Karpas-422 (cell line): ENCODE measurements around the gene ARFIP1. TPM values are rescaled to one million over a fixed set of nuclear protein-coding genes. Genes with fewer than 3 reads are reported as not detected.

Experiments
- DNase-seq: peaks from one replicate; pipeline ENCODE4 v3.0.0-alpha.2; 2015
- H2AFZ ChIP-seq: fragments of 200-600 bp; sonication (generic); 2 replicates; pipeline ENCODE4 v1.6.1; 2014; ENCODE audit warnings: antibody characterized with exemption, low read length, mixed read lengths
- H3K27ac ChIP-seq: fragments of 200-600 bp; sonication (generic); 2 replicates; pipeline ENCODE4 v1.5.1; 2014; ENCODE audit warnings: mild to moderate bottlenecking, low read length, moderate library complexity
- H3K27me3 ChIP-seq: fragments of 200-600 bp; sonication (generic); 2 replicates; pipeline ENCODE4 v1.6.1; 2014; ENCODE audit warnings: low read length, mixed read lengths
- H3K36me3 ChIP-seq: fragments of 200-600 bp; sonication (generic); 2 replicates; pipeline ENCODE4 v1.6.1; 2014; ENCODE audit warnings: low read length, mixed read lengths; ENCODE audit not compliant: insufficient read depth
- H3K4me1 ChIP-seq: fragments of 200-600 bp; sonication (generic); 2 replicates; pipeline ENCODE4 v1.6.1; 2014; ENCODE audit warnings: mild to moderate bottlenecking, low read length, mixed read lengths
- H3K4me2 ChIP-seq: fragments of 200-600 bp; sonication (generic); 2 replicates; pipeline ENCODE4 v1.6.1; 2014; ENCODE audit warnings: low read length, low read depth, mild to moderate bottlenecking; ENCODE audit not compliant: poor library complexity, severe bottlenecking
- H3K4me3 ChIP-seq: fragments of 200-600 bp; sonication (generic); 2 replicates; pipeline ENCODE4 v1.5.1; 2014; ENCODE audit warnings: mild to moderate bottlenecking, antibody characterized with exemption, low read length, mixed read lengths
- H3K79me2 ChIP-seq: fragments of 200-600 bp; sonication (generic); 2 replicates; pipeline ENCODE4 v1.6.1; 2014; ENCODE audit warnings: mild to moderate bottlenecking, low read length, mixed read lengths
- H3K9ac ChIP-seq: fragments of 200-600 bp; sonication (generic); 2 replicates; pipeline ENCODE4 v1.6.0; 2014; ENCODE audit warnings: low read length
- H3K9me2 ChIP-seq: fragments of 200-600 bp; sonication (generic), shearing (Covaris generic); replicated peaks from 2 replicates; pipeline ENCODE4 v1.6.0; 2014; ENCODE audit warnings: mild to moderate bottlenecking, low read length, moderate library complexity; ENCODE audit not compliant: insufficient read depth
- H3K9me3 ChIP-seq: fragments of 300-700, 200-600 bp; sonication (generic); 2 replicates; pipeline ENCODE4 v1.6.1; 2014; ENCODE audit warnings: low read length, mixed read lengths
- H4K20me1 ChIP-seq: fragments of 200-600 bp; sonication (generic); 2 replicates; pipeline ENCODE4 v1.6.1; 2014; ENCODE audit warnings: mild to moderate bottlenecking, antibody characterized with exemption, low read length, low read depth; ENCODE audit not compliant: insufficient read depth
- total RNA-seq: library from RNA; depleted of rRNA; stranded (reverse); fragments of >200 nt; shearing (Covaris generic); gene quantifications from 2 replicates; pipeline ENCODE4 v1.2.3, GENCODE V29; 2014; ENCODE audit warnings: low replicate concordance

The ARFIP1 gene
- total RNA-seq, 1 experiment from 2014 or later = 81.7 TPM

GRCh38 chr4:152819026-152819645, 39.4 kb downstream of the ARFIP1 start:
- Histone ChIP-seq H4K20me1 (peaks cover 3% of the 10 kb centered on the region; the same call in 1 of the 2 replicates), H3K9me2 (no peaks in the 10 kb centered on the region), H3K9ac (no peak overlapping the region), H3K27me3 (no peaks in the 10 kb centered on the region), H3K79me2 (peaks cover 52% of the 10 kb centered on the region), H3K4me2 (no peak overlapping the region), H3K4me1 (no peaks in the 10 kb centered on the region), H3K36me3 (0 out of 2 replicates have a peak, but pooled peaks cover 6% of the 10 kb centered on the region), H3K27ac (no peak overlapping the region), H2AFZ (no peak overlapping the region), H3K4me3 (no peak overlapping the region), H3K9me3 (no peaks in the 10 kb centered on the region)
- DNase-seq = no peak

GRCh38 chr4:152820073-152820472, 40.3 kb downstream of the ARFIP1 start:
- Histone ChIP-seq H3K9me2 (no peaks in the 10 kb centered on the region), H3K4me3 (no peak overlapping the region), H2AFZ (no peak overlapping the region), H3K27me3 (no peaks in the 10 kb centered on the region), H3K27ac (no peak overlapping the region), H4K20me1 (peaks cover 3% of the 10 kb centered on the region; the same call in 1 of the 2 replicates), H3K36me3 (0 out of 2 replicates have a peak, but pooled peaks cover 6% of the 10 kb centered on the region), H3K4me1 (no peaks in the 10 kb centered on the region), H3K9ac (no peak overlapping the region), H3K9me3 (no peaks in the 10 kb centered on the region), H3K79me2 (peaks cover 43% of the 10 kb centered on the region), H3K4me2 (no peak overlapping the region)
- DNase-seq = no peak

GRCh38 chr4:152822323-152822722, 42.6 kb downstream of the ARFIP1 start:
- Histone ChIP-seq H3K9me3 (no peaks in the 10 kb centered on the region), H3K9me2 (no peaks in the 10 kb centered on the region), H3K36me3 (no peaks in the 10 kb centered on the region), H3K79me2 (peaks cover 30% of the 10 kb centered on the region), H3K4me2 (no peak overlapping the region), H3K9ac (no peak overlapping the region), H3K4me3 (no peak overlapping the region), H4K20me1 (no peaks in the 10 kb centered on the region), H2AFZ (no peak overlapping the region), H3K27me3 (no peaks in the 10 kb centered on the region), H3K27ac (no peak overlapping the region), H3K4me1 (no peaks in the 10 kb centered on the region)
- DNase-seq = no peak

- Histone ChIP-seq H3K4me2 (no peak overlapping the region), H3K4me3 (no peak overlapping the region), H3K9me3 (no peaks in the 10 kb centered on the region), H3K4me1 (no peaks in the 10 kb centered on the region), H3K9me2 (no peaks in the 10 kb centered on the region), H3K27me3 (no peaks in the 10 kb centered on the region), H3K9ac (no peak overlapping the region), H3K27ac (no peak overlapping the region), H3K36me3 (no peaks in the 10 kb centered on the region), H4K20me1 (no peaks in the 10 kb centered on the region), H2AFZ (no peak overlapping the region), H3K79me2 (peaks cover 24% of the 10 kb centered on the region)
- DNase-seq = no peak
These were observed 44.8 kb downstream of the ARFIP1 start for GRCh38 chr4:152824561-152824960.

- no peak for DNase-seq
- Histone ChIP-seq H3K9ac (no peak overlapping the region), H3K27me3 (no peaks in the 10 kb centered on the region), H3K4me3 (no peak overlapping the region), H3K36me3 (no peaks in the 10 kb centered on the region), H3K9me3 (no peaks in the 10 kb centered on the region), H2AFZ (no peak overlapping the region), H3K4me2 (no peak overlapping the region), H3K27ac (no peak overlapping the region), H3K9me2 (no peaks in the 10 kb centered on the region), H3K79me2 (peaks cover 19% of the 10 kb centered on the region), H3K4me1 (no peaks in the 10 kb centered on the region), H4K20me1 (no peaks in the 10 kb centered on the region)
These were observed 45.6 kb downstream of the ARFIP1 start for GRCh38 chr4:152825336-152825735.

GRCh38 chr4:152828122-152828521, 48.4 kb downstream of the ARFIP1 start:
- H3K27ac ChIP-seq = no peak overlapping the region
- H3K4me3 ChIP-seq = no peak overlapping the region
- H3K36me3 ChIP-seq = peaks cover 23% of the 10 kb centered on the region; the same call in 1 of the 2 replicates
- H3K4me1 ChIP-seq = no peaks in the 10 kb centered on the region
- H3K4me2 ChIP-seq = no peak overlapping the region
- no peaks in the 10 kb centered on the region for H4K20me1 ChIP-seq
- H3K9me2 ChIP-seq = no peaks in the 10 kb centered on the region
- peaks cover 33% of the 10 kb centered on the region for H3K79me2 ChIP-seq
- H3K9me3 ChIP-seq = 0 out of 2 replicates have a peak, but pooled peaks cover 1% of the 10 kb centered on the region
- no peak for DNase-seq
- no peaks in the 10 kb centered on the region for H3K27me3 ChIP-seq
- no peak overlapping the region for H2AFZ ChIP-seq
- no peak overlapping the region for H3K9ac ChIP-seq

- no peak overlapping the region for H3K4me2 ChIP-seq
- H4K20me1 ChIP-seq = no peaks in the 10 kb centered on the region
- no peak overlapping the region for H2AFZ ChIP-seq
- H3K9ac ChIP-seq = no peak overlapping the region
- DNase-seq = no peak
- H3K79me2 ChIP-seq = peaks cover 41% of the 10 kb centered on the region
- H3K36me3 ChIP-seq = peaks cover 26% of the 10 kb centered on the region; the same call in 1 of the 2 replicates
- H3K27ac ChIP-seq = no peak overlapping the region
- H3K27me3 ChIP-seq = no peaks in the 10 kb centered on the region
- H3K9me2 ChIP-seq = no peaks in the 10 kb centered on the region
- 0 out of 2 replicates have a peak, but pooled peaks cover 4% of the 10 kb centered on the region for H3K9me3 ChIP-seq
- no peak overlapping the region for H3K4me3 ChIP-seq
- no peaks in the 10 kb centered on the region for H3K4me1 ChIP-seq
These were observed 51.7 kb downstream of the ARFIP1 start for GRCh38 chr4:152831416-152831815.

GRCh38 chr4:152836936-152837335, 57.2 kb downstream of the ARFIP1 start:
- no peak overlapping the region for H3K9ac ChIP-seq
- H3K4me3 ChIP-seq = no peak overlapping the region
- H3K79me2 ChIP-seq = peaks cover 47% of the 10 kb centered on the region
- no peaks in the 10 kb centered on the region for H4K20me1 ChIP-seq
- no peak for DNase-seq
- no peaks in the 10 kb centered on the region for H3K27me3 ChIP-seq
- H2AFZ ChIP-seq = no peak overlapping the region
- H3K4me1 ChIP-seq = no peaks in the 10 kb centered on the region
- H3K36me3 ChIP-seq = peaks cover 28% of the 10 kb centered on the region
- no peak overlapping the region for H3K4me2 ChIP-seq
- H3K9me3 ChIP-seq = peaks cover 13% of the 10 kb centered on the region; the same call in 1 of the 2 replicates
- H3K9me2 ChIP-seq = no peaks in the 10 kb centered on the region
- no peak overlapping the region for H3K27ac ChIP-seq
